T-cell (primary cell): ENCODE data around the gene TSPAN9. TPM values are rescaled to one million over a fixed set of nuclear protein-coding genes. Genes with fewer than 3 reads are reported as not detected.

ENCODE experiments used
- ATAC-seq, 4 experiments: fragments of 200-7000 bp in 3 of 4; fragments of 150-1000 bp in 1 of 4; cut with Tn5 transposase; replicated peaks in 1 of 4; 1 replicate in 3 of 4; 2 replicates in 1 of 4; pipeline ENCODE4 v1.10.0; 2021; ENCODE audit warnings: moderate library complexity in 3 of 4, mild to moderate bottlenecking in 2 of 4, moderate number of reproducible peaks in 1 of 4
- CTCF ChIA-PET, 2 donors: fragments of 300-600 bp; sonication (Branson Sonifier 250); formaldehyde crosslinking; loops; one replicate each; lab custom pipeline; 2022; ENCODE audit warnings: antibody characterized with exemption in 2 of 2; lab: Charles Lee
- POLR2A ChIA-PET, 2 donors: fragments of 300-600 bp; sonication (Branson Sonifier 250); formaldehyde crosslinking; loops; one replicate each; lab custom pipeline; 2022; ENCODE audit warnings: antibody characterized with exemption in 2 of 2; lab: Charles Lee
- DNase-seq, 35 experiments: peaks; one replicate each; pipeline versions ENCODE4 v3.0.0 to v3.0.0-alpha.2; 2013 to 2023
- H3K27ac ChIP-seq: one replicate; pipeline ENCODE4 v1.5.1; 2013; ENCODE audit warnings: low read length
- H3K27me3 ChIP-seq, 2 experiments: replicated peaks in 1 of 2; 1 replicate in 1 of 2; 2 replicates in 1 of 2; pipeline versions ENCODE4 v1.6.1 to v1.7.0; 2013; ENCODE audit warnings: low read length in 1 of 2, mixed read lengths in 1 of 2; ENCODE audit not compliant: control insufficient read depth in 2 of 2, insufficient read depth in 2 of 2; ENCODE audit errors: extremely low read depth in 1 of 2
- H3K36me3 ChIP-seq, 2 donors: 1 replicate in 1 of 2; 2 replicates in 1 of 2; pipeline versions ENCODE4 v1.6.1 to v1.7.0; 2013; ENCODE audit warnings: low read length in 1 of 2; ENCODE audit not compliant: control insufficient read depth in 2 of 2, insufficient read depth in 1 of 2; ENCODE audit errors: extremely low read depth in 1 of 2
- H3K4me1 ChIP-seq, 2 experiments: 1 replicate in 1 of 2; 2 replicates in 1 of 2; pipeline versions ENCODE4 v1.6.1 to v1.7.0; 2013; ENCODE audit warnings: low read length in 2 of 2, mixed read lengths in 1 of 2; ENCODE audit not compliant: insufficient read depth in 2 of 2, control insufficient read depth in 1 of 2; ENCODE audit errors: extremely low read depth in 1 of 2
- H3K4me3 ChIP-seq, 2 donors: 1 replicate in 1 of 2; 2 replicates in 1 of 2; pipeline versions ENCODE4 v1.5.1 to v1.7.0; 2013; ENCODE audit warnings: mild to moderate bottlenecking in 2 of 2, low read length in 1 of 2, moderate library complexity in 1 of 2; ENCODE audit not compliant: control insufficient read depth in 1 of 2; ENCODE audit errors: extremely low read depth in 1 of 2
- H3K9me3 ChIP-seq: 2 replicates; pipeline ENCODE4 v1.7.0; 2013
- H3K27ac Mint-ChIP-seq, 2 donors: one replicate each; pipeline ENCODE4 v1.8.0; 2020 to 2021; ENCODE audit warnings: mild to moderate bottlenecking in 2 of 2, mixed read lengths in 2 of 2
- H3K27me3 Mint-ChIP-seq, 2 donors: one replicate each; pipeline ENCODE4 v1.8.0; 2021 to 2022; ENCODE audit warnings: mixed read lengths in 2 of 2
- H3K36me3 Mint-ChIP-seq: one replicate; pipeline ENCODE4 v1.8.0; 2021; ENCODE audit warnings: mixed read lengths
- H3K4me1 Mint-ChIP-seq, 3 donors: one replicate each; pipeline ENCODE4 v1.8.0; 2020 to 2022; ENCODE audit warnings: mixed read lengths in 3 of 3, mild to moderate bottlenecking in 1 of 3
- H3K4me3 Mint-ChIP-seq, 3 donors: one replicate each; pipeline ENCODE4 v1.8.0; 2020 to 2022; ENCODE audit warnings: mild to moderate bottlenecking in 3 of 3, mixed read lengths in 3 of 3, moderate library complexity in 3 of 3
- H3K9me3 Mint-ChIP-seq, 3 donors: one replicate each; pipeline ENCODE4 v1.8.0; 2020 to 2022; ENCODE audit warnings: mixed read lengths in 3 of 3
- WGBS: methylation state at CpG from one replicate; pipeline ENCODE4 v1.1.5; 2013; ENCODE audit warnings: missing lambda C conversion rate; ENCODE audit not compliant: insufficient coverage; 5-methylcytosine and 5-hydroxymethylcytosine counted together
- total RNA-seq, 35 experiments: library from RNA in 6 of 35; stranded (reverse) in 6 of 35; fragments of 120-200 nt in 1 of 35; gene quantifications; one replicate each; pipeline versions ENCODE4 v1.2.1 to v1.2.4 and lab custom pipeline; 2013 to 2026

The TSPAN9 gene
- total RNA-seq, 5 donors from 2014 or later (not counting 1 experiment from before 2014, with no cell fraction given): 0.56 to 1.1 (median 0.70) TPM

- Histone ChIP-seq H3K27me3 (peaks cover 0 to 8% of the 10 kb centered on the region in 2 experiments), H3K4me3 (no peak overlapping the region), H3K9me3 (no peaks in the 10 kb centered on the region), H3K27ac (no peak overlapping the region), H3K4me1 (peaks cover 0 to 4% of the 10 kb centered on the region in 2 experiments), H3K36me3 (no peaks in the 10 kb centered on the region)
- no peaks in the 10 kb centered on the region for H3K36me3 Mint-ChIP-seq
- H3K4me1 Mint-ChIP-seq: peaks cover 5 to 12% (median 6%) of the 10 kb centered on the region in 3 donors
- CTCF ChIA-PET: no interaction called here
- no peak for ATAC-seq
- no peak overlapping the region for H3K27ac Mint-ChIP-seq
- no peaks in the 10 kb centered on the region for H3K9me3 Mint-ChIP-seq
- no peak overlapping the region for H3K4me3 Mint-ChIP-seq
- DNase-seq: no peak
- H3K27me3 Mint-ChIP-seq: peaks cover 6 to 9% of the 10 kb centered on the region in 2 donors
- WGBS: 69% methylated on average over 2 of the region's 4 CpGs
- POLR2A ChIA-PET: no interaction called here
These were observed 169.1 kb downstream of the TSPAN9 start for GRCh38 chr12:3246253-3246652.

- Histone ChIP-seq H3K27me3 (peaks cover 0 to 14% of the 10 kb centered on the region in 2 experiments), H3K4me3 (no peak overlapping the region), H3K4me1 (peaks cover 0 to 4% of the 10 kb centered on the region in 2 experiments), H3K36me3 (no peaks in the 10 kb centered on the region), H3K9me3 (no peaks in the 10 kb centered on the region), H3K27ac (no peak overlapping the region)
- CTCF ChIA-PET: no interaction called here
- POLR2A ChIA-PET: no interaction called here
- Mint-ChIP-seq H3K4me3 (no peak overlapping the region), H3K36me3 (no peaks in the 10 kb centered on the region), H3K27me3 (peaks cover 6 to 13% of the 10 kb centered on the region in 2 donors), H3K9me3 (no peaks in the 10 kb centered on the region), H3K27ac (no peak overlapping the region), H3K4me1 (peaks cover 5 to 12% (median 6%) of the 10 kb centered on the region in 3 donors)
- ATAC-seq: no peak
- DNase-seq: no peak
- 63% methylated on average over 6 of the region's 11 CpGs for WGBS
These were observed 169.9 kb downstream of the TSPAN9 start for GRCh38 chr12:3247077-3247476.

- CTCF ChIA-PET: interaction anchor here in 1 of 2 donors (0.6 kb wide), 1 partner anchor 91 kb away, joined by 6 read pairs; no protein-coding TSS in a partner anchor
- 82% methylated on average over 8 of the region's 9 CpGs for WGBS
- peaks cover 5 to 12% (median 6%) of the 10 kb centered on the region in 3 donors for H3K4me1 Mint-ChIP-seq
- H3K27ac ChIP-seq: no peak overlapping the region
- no peak overlapping the region for H3K4me3 ChIP-seq
- H3K4me1 ChIP-seq: peaks cover 0 to 4% of the 10 kb centered on the region in 2 experiments
- no peaks in the 10 kb centered on the region for H3K9me3 Mint-ChIP-seq
- H3K27me3 ChIP-seq: peaks cover 0 to 20% of the 10 kb centered on the region in 2 experiments
- H3K9me3 ChIP-seq: no peaks in the 10 kb centered on the region
- H3K27ac Mint-ChIP-seq: no peak overlapping the region
- ATAC-seq (no peak), DNase-seq (no peak)
- POLR2A ChIA-PET: no interaction called here
- no peaks in the 10 kb centered on the region for H3K36me3 Mint-ChIP-seq
- peaks cover 6 to 14% of the 10 kb centered on the region in 2 donors for H3K27me3 Mint-ChIP-seq
- H3K4me3 Mint-ChIP-seq: no peak overlapping the region
- no peaks in the 10 kb centered on the region for H3K36me3 ChIP-seq
These were observed 170.5 kb downstream of the TSPAN9 start for GRCh38 chr12:3247629-3248161.

- no peak overlapping the region for H3K4me3 ChIP-seq
- DNase-seq: no peak
- 53% methylated on average over 12 of the region's 16 CpGs for WGBS
- peaks cover 0 to 20% of the 10 kb centered on the region in 2 experiments for H3K27me3 ChIP-seq
- Mint-ChIP-seq H3K36me3 (no peaks in the 10 kb centered on the region), H3K27ac (no peak overlapping the region), H3K4me1 (peaks cover 5 to 12% (median 6%) of the 10 kb centered on the region in 3 donors), H3K4me3 (no peak overlapping the region), H3K9me3 (no peaks in the 10 kb centered on the region), H3K27me3 (peaks cover 6 to 14% of the 10 kb centered on the region in 2 donors)
- no peaks in the 10 kb centered on the region for H3K36me3 ChIP-seq
- ATAC-seq: no peak
- no peaks in the 10 kb centered on the region for H3K9me3 ChIP-seq
- POLR2A ChIA-PET: no interaction called here
- no peak overlapping the region for H3K27ac ChIP-seq
- CTCF ChIA-PET: interaction anchor here in 1 of 2 donors (0.8 kb wide), 1 partner anchor 308 kb away, joined by 3 read pairs; no protein-coding TSS in a partner anchor
- peaks cover 0 to 4% of the 10 kb centered on the region in 2 experiments for H3K4me1 ChIP-seq
These were observed 172.1 kb downstream of the TSPAN9 start for GRCh38 chr12:3249081-3249800.

GRCh38 chr12:3250034-3250433 is 172.9 kb downstream of the TSPAN9 start:
- ATAC-seq (no peak), DNase-seq (no peak)
- Mint-ChIP-seq H3K27me3 (peaks cover 6 to 14% of the 10 kb centered on the region in 2 donors), H3K9me3 (no peaks in the 10 kb centered on the region), H3K4me1 (peaks cover 5 to 12% (median 6%) of the 10 kb centered on the region in 3 donors), H3K36me3 (no peaks in the 10 kb centered on the region), H3K4me3 (no peak overlapping the region), H3K27ac (no peak overlapping the region)
- 96% methylated on average over 5 of the region's 6 CpGs for WGBS
- H3K4me1 ChIP-seq: peaks cover 0 to 4% of the 10 kb centered on the region in 2 experiments
- H3K27me3 ChIP-seq: peaks cover 0 to 21% of the 10 kb centered on the region in 2 experiments
- H3K9me3 ChIP-seq: no peaks in the 10 kb centered on the region
- ChIA-PET POLR2A (no interaction called here), CTCF (no interaction called here)
- no peak overlapping the region for H3K4me3 ChIP-seq
- no peak overlapping the region for H3K27ac ChIP-seq
- H3K36me3 ChIP-seq: no peaks in the 10 kb centered on the region

GRCh38 chr12:3250576-3250975 is 173.4 kb downstream of the TSPAN9 start:
- CTCF ChIA-PET: no interaction called here
- H3K27me3 Mint-ChIP-seq: peaks cover 6 to 14% of the 10 kb centered on the region in 2 donors

More at GRCh38 chr12:3250576-3250975, 173.4 kb downstream of the TSPAN9 start:
- POLR2A ChIA-PET: no interaction called here
- H3K36me3 ChIP-seq: no peaks in the 10 kb centered on the region
- no peak overlapping the region for H3K27ac ChIP-seq
- 93% methylated on average over 3 of the region's 8 CpGs for WGBS
- no peak for DNase-seq
- H3K4me1 Mint-ChIP-seq: peaks cover 5 to 12% (median 6%) of the 10 kb centered on the region in 3 donors
- no peaks in the 10 kb centered on the region for H3K9me3 ChIP-seq
- no peaks in the 10 kb centered on the region for H3K9me3 Mint-ChIP-seq
- ATAC-seq: no peak
- H3K27me3 ChIP-seq: peaks cover 0 to 23% of the 10 kb centered on the region in 2 experiments
- H3K4me1 ChIP-seq: peaks cover 0 to 4% of the 10 kb centered on the region in 2 experiments
- no peak overlapping the region for H3K4me3 Mint-ChIP-seq
- no peak overlapping the region for H3K4me3 ChIP-seq
- H3K36me3 Mint-ChIP-seq: no peaks in the 10 kb centered on the region
- no peak overlapping the region for H3K27ac Mint-ChIP-seq
